Spleen (tissue), 7 donors: ENCODE measurements around the gene PLCB3.

Experiments
- CTCF ChIP-seq, 11 experiments: fragments of 200-600 bp in 7 of 11; fragments of 450-650 bp in 4 of 11; sonication (generic) in 4 of 11; IDR thresholded peaks in 8 of 11; conservative IDR thresholded peaks in 3 of 11; 1 replicate in 7 of 11; 2 replicates in 4 of 11; pipeline versions ENCODE4 v1.4.0 to v1.8.0; 2016 to 2021; ENCODE audit warnings: antibody characterized with exemption in 11 of 11, inconsistent platforms in 4 of 11, mild to moderate bottlenecking in 1 of 11
- POLR2A ChIP-seq, 3 donors: fragments of 450-650 bp; IDR thresholded peaks; one replicate each; pipeline ENCODE4 v1.5.1; 2017; ENCODE audit warnings: antibody characterized with exemption in 3 of 3, mild to moderate bottlenecking in 1 of 3
- donor health status: DM: no; HTN: no; CAD: no; lungs with moderate emphysema.
- donor health status: DM: no; HTN: no; CAD: no.
- donor health status: DM: no; HTN: no; CAD: no.

- TF ChIP-seq CTCF (IDR thresholded peaks at IDR 0.05 in 8 of 11, conservative IDR thresholded peaks at IDR 0.05 in 3 of 11) (no peak), POLR2A (IDR thresholded peaks at IDR 0.05) (no peak)
These were observed 348 bp downstream of the PLCB3 start for GRCh38 chr11:64251753-64252002.
